ENCODE data around the gene VTI1A.

VTI1A gene

GRCh38 chr10:112711366-112711765 lies 264.4 kb downstream of the VTI1A start (continued):
- TF ChIP-seq ZNF626 (tag by site-specific recombination; IDR thresholded peaks at IDR 0.05): no peak

DNA sequence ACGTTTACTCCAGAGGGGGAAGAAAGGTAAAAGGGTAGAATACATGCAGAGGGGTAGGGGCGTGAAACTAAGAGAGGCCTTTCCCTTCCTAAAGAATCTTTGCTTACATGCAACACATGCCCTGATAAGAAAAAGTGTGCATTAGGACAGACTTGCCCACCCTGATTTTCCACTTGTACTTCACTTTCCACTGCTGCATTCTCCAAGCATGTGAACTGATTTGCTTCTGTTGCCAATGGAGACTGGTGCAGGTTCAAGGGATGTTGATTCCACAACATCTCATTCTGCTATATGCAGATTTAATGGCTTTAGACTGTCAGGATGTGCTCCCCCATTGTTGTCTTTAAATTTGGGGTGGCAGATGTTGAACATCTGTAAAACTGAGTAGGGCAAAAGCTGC lies 265.5 kb downstream of the VTI1A start:
- ChIA-PET POLR2A (no interaction called here), CTCF (interaction anchor here (3.4 kb wide), 1 partner anchor 8 kb away, joined by 13 read pairs; no protein-coding TSS in a partner anchor)
- Histone ChIP-seq H3K27ac (ENCODE audit: extremely low read depth, low read depth, low read length) (no peak overlapping the region), H3K4me3 (ENCODE audit: low read depth, low read length) (no peak overlapping the region), H3K9me3 (ENCODE audit: control insufficient read depth, insufficient read depth, low read depth, low read length) (no peaks in the 10 kb centered on the region), H3K36me3 (ENCODE audit: control insufficient read depth in 2 of 2, insufficient read depth in 1 of 2, low read length in 2 of 2) (no peaks in the 10 kb centered on the region), H3K4me1 (ENCODE audit: control insufficient read depth, insufficient read depth, low read length) (no peaks in the 10 kb centered on the region)
- TF ChIP-seq, protein P1, sequence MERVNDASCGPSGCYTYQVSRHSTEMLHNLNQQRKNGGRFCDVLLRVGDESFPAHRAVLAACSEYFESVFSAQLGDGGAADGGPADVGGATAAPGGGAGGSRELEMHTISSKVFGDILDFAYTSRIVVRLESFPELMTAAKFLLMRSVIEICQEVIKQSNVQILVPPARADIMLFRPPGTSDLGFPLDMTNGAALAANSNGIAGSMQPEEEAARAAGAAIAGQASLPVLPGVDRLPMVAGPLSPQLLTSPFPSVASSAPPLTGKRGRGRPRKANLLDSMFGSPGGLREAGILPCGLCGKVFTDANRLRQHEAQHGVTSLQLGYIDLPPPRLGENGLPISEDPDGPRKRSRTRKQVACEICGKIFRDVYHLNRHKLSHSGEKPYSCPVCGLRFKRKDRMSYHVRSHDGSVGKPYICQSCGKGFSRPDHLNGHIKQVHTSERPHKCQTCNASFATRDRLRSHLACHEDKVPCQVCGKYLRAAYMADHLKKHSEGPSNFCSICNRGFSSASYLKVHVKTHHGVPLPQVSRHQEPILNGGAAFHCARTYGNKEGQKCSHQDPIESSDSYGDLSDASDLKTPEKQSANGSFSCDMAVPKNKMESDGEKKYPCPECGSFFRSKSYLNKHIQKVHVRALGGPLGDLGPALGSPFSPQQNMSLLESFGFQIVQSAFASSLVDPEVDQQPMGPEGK (tag by site-specific recombination; IDR thresholded peaks at IDR 0.05): no peak
- TF ChIP-seq RBAK (tag by site-specific recombination; IDR thresholded peaks at IDR 0.05): no peak
- TF ChIP-seq ZNF169 (tag by site-specific recombination; IDR thresholded peaks at IDR 0.05): no peak
- TF ChIP-seq, protein P2, sequence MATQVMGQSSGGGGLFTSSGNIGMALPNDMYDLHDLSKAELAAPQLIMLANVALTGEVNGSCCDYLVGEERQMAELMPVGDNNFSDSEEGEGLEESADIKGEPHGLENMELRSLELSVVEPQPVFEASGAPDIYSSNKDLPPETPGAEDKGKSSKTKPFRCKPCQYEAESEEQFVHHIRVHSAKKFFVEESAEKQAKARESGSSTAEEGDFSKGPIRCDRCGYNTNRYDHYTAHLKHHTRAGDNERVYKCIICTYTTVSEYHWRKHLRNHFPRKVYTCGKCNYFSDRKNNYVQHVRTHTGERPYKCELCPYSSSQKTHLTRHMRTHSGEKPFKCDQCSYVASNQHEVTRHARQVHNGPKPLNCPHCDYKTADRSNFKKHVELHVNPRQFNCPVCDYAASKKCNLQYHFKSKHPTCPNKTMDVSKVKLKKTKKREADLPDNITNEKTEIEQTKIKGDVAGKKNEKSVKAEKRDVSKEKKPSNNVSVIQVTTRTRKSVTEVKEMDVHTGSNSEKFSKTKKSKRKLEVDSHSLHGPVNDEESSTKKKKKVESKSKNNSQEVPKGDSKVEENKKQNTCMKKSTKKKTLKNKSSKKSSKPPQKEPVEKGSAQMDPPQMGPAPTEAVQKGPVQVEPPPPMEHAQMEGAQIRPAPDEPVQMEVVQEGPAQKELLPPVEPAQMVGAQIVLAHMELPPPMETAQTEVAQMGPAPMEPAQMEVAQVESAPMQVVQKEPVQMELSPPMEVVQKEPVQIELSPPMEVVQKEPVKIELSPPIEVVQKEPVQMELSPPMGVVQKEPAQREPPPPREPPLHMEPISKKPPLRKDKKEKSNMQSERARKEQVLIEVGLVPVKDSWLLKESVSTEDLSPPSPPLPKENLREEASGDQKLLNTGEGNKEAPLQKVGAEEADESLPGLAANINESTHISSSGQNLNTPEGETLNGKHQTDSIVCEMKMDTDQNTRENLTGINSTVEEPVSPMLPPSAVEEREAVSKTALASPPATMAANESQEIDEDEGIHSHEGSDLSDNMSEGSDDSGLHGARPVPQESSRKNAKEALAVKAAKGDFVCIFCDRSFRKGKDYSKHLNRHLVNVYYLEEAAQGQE (tag by site-specific recombination; IDR thresholded peaks at IDR 0.05): no peak
- TF ChIP-seq, protein P3, sequence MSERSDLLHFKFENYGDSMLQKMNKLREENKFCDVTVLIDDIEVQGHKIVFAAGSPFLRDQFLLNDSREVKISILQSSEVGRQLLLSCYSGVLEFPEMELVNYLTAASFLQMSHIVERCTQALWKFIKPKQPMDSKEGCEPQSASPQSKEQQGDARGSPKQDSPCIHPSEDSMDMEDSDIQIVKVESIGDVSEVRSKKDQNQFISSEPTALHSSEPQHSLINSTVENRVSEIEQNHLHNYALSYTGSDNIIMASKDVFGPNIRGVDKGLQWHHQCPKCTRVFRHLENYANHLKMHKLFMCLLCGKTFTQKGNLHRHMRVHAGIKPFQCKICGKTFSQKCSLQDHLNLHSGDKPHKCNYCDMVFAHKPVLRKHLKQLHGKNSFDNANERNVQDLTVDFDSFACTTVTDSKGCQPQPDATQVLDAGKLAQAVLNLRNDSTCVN (tag by site-specific recombination; optimal IDR thresholded peaks at IDR 0.05): no peak
- TF ChIP-seq ZNF558 (tag by site-specific recombination; IDR thresholded peaks at IDR 0.05): no peak
- TF ChIP-seq ZNF114 (tag by site-specific recombination; IDR thresholded peaks at IDR 0.05): no peak
- no peak for TF ChIP-seq SETDB1 (IDR thresholded peaks at IDR 0.05; ENCODE audit: insufficient read length, low read length)
- TF ChIP-seq, protein P4, sequence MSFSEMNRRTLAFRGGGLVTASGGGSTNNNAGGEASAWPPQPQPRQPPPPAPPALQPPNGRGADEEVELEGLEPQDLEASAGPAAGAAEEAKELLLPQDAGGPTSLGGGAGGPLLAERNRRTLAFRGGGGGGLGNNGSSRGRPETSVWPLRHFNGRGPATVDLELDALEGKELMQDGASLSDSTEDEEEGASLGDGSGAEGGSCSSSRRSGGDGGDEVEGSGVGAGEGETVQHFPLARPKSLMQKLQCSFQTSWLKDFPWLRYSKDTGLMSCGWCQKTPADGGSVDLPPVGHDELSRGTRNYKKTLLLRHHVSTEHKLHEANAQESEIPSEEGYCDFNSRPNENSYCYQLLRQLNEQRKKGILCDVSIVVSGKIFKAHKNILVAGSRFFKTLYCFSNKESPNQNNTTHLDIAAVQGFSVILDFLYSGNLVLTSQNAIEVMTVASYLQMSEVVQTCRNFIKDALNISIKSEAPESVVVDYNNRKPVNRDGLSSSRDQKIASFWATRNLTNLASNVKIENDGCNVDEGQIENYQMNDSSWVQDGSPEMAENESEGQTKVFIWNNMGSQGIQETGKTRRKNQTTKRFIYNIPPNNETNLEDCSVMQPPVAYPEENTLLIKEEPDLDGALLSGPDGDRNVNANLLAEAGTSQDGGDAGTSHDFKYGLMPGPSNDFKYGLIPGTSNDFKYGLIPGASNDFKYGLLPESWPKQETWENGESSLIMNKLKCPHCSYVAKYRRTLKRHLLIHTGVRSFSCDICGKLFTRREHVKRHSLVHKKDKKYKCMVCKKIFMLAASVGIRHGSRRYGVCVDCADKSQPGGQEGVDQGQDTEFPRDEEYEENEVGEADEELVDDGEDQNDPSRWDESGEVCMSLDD (tag by site-specific recombination; IDR thresholded peaks at IDR 0.05): no peak
- TF ChIP-seq ZXDB (tag by site-specific recombination; IDR thresholded peaks at IDR 0.05): no peak
- no peak for TF ChIP-seq ZNF560 (tag by site-specific recombination; IDR thresholded peaks at IDR 0.05; ENCODE audit: borderline replicate concordance)
- no peak for TF ChIP-seq ZNF785 (tag by site-specific recombination; IDR thresholded peaks at IDR 0.05)
- TF ChIP-seq, protein P5, sequence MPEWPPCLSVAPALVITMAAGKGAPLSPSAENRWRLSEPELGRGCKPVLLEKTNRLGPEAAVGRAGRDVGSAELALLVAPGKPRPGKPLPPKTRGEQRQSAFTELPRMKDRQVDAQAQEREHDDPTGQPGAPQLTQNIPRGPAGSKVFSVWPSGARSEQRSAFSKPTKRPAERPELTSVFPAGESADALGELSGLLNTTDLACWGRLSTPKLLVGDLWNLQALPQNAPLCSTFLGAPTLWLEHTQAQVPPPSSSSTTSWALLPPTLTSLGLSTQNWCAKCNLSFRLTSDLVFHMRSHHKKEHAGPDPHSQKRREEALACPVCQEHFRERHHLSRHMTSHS (tag by site-specific recombination; IDR thresholded peaks at IDR 0.05): no peak
- TF ChIP-seq, protein P6, sequence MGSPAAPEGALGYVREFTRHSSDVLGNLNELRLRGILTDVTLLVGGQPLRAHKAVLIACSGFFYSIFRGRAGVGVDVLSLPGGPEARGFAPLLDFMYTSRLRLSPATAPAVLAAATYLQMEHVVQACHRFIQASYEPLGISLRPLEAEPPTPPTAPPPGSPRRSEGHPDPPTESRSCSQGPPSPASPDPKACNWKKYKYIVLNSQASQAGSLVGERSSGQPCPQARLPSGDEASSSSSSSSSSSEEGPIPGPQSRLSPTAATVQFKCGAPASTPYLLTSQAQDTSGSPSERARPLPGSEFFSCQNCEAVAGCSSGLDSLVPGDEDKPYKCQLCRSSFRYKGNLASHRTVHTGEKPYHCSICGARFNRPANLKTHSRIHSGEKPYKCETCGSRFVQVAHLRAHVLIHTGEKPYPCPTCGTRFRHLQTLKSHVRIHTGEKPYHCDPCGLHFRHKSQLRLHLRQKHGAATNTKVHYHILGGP (tag by site-specific recombination; IDR thresholded peaks at IDR 0.05): no peak
- TF ChIP-seq WT1 (tag by site-specific recombination; IDR thresholded peaks at IDR 0.05): no peak
- TF ChIP-seq ZNF23 (tag by site-specific recombination; IDR thresholded peaks at IDR 0.05; ENCODE audit: borderline replicate concordance): no peak
